GM23248 (cell line): Measurements from ENCODE around the gene SPPL3. TPM values are rescaled to one million over a fixed set of nuclear protein-coding genes. Genes with fewer than 3 reads are reported as not detected.

Experiments
- DNase-seq: peaks from one replicate; pipeline ENCODE4 v3.0.0-alpha.2; 2015
- H2AFZ ChIP-seq: fragments of 200-600 bp; sonication (generic); 2 replicates; pipeline ENCODE4 v1.6.1; 2016; ENCODE audit warnings: antibody characterized with exemption
- H3F3A ChIP-seq: fragments of 200-600 bp; sonication (generic); 2 replicates; pipeline ENCODE4 v1.6.1; 2016; ENCODE audit warnings: mild to moderate bottlenecking, antibody characterized with exemption, mixed run types; ENCODE audit not compliant: insufficient read depth
- H3K27ac ChIP-seq: fragments of 200-600 bp; sonication (generic); 2 replicates; pipeline ENCODE4 v1.5.1; 2016; ENCODE audit warnings: mild to moderate bottlenecking
- H3K27me3 ChIP-seq: fragments of 200-600 bp; sonication (generic); replicated peaks from 2 replicates; pipeline ENCODE4 v1.6.1; 2016; ENCODE audit warnings: mild to moderate bottlenecking; ENCODE audit not compliant: insufficient read depth
- H3K36me3 ChIP-seq: fragments of 200-600 bp; sonication (generic); 2 replicates; pipeline ENCODE4 v1.6.1; 2016; ENCODE audit warnings: low read depth, mild to moderate bottlenecking
- H3K4me1 ChIP-seq: fragments of 200-600 bp; sonication (generic); 2 replicates; pipeline ENCODE4 v1.6.1; 2016; ENCODE audit warnings: mild to moderate bottlenecking; ENCODE audit not compliant: insufficient read depth
- H3K4me2 ChIP-seq: fragments of 200-600 bp; sonication (generic); one replicate; pipeline ENCODE4 v1.6.1; 2016; ENCODE audit warnings: mild to moderate bottlenecking; ENCODE audit not compliant: unreplicated experiment
- H3K4me3 ChIP-seq: fragments of 200-600 bp; sonication (generic); 2 replicates; pipeline ENCODE4 v1.5.1; 2016; ENCODE audit warnings: mild to moderate bottlenecking
- H3K79me2 ChIP-seq: fragments of 200-600 bp; sonication (generic); 2 replicates; pipeline ENCODE4 v1.6.1; 2016; ENCODE audit warnings: mild to moderate bottlenecking; ENCODE audit not compliant: insufficient read depth
- H3K9ac ChIP-seq: fragments of 200-600 bp; sonication (generic); 2 replicates; pipeline ENCODE4 v1.6.1; 2016; ENCODE audit warnings: mild to moderate bottlenecking
- H3K9me2 ChIP-seq: fragments of 200-600 bp; sonication (generic); 2 replicates; pipeline ENCODE4 v1.6.1; 2016; ENCODE audit warnings: mixed run types, mild to moderate bottlenecking, moderate library complexity; ENCODE audit not compliant: insufficient read depth
- H3K9me3 ChIP-seq: fragments of 200-600 bp; sonication (generic); one replicate; pipeline ENCODE4 v1.6.1; 2017; ENCODE audit warnings: low read depth
- H4K20me1 ChIP-seq: fragments of 200-600 bp; sonication (generic); 2 replicates; pipeline ENCODE4 v1.6.0; 2016; ENCODE audit not compliant: insufficient read depth
- EZH2 ChIP-seq: fragments of 200-600 bp; sonication (generic); IDR thresholded peaks from 2 replicates; pipeline ENCODE4 v1.6.1; 2018; ENCODE audit warnings: antibody characterized with exemption, mild to moderate bottlenecking; ENCODE audit not compliant: insufficient read depth, poor library complexity, severe bottlenecking
- EZH2phosphoT487 ChIP-seq: fragments of 200-600 bp; sonication (generic); IDR thresholded peaks from 2 replicates; pipeline ENCODE4 v1.6.1; 2018; ENCODE audit warnings: antibody characterized with exemption, moderate library complexity, mild to moderate bottlenecking, low read depth; ENCODE audit not compliant: insufficient read depth
- WGBS, 2 experiments: methylation state at CpG; one replicate each; pipeline ENCODE4 v1.1.6; 2015 to 2017; ENCODE audit warnings: low lambda C conversion rate in 2 of 2, low coverage in 1 of 2; ENCODE audit errors: missing lambda C conversion rate in 2 of 2; 5-methylcytosine and 5-hydroxymethylcytosine counted together
- in situ Hi-C: fragments of 300-500 bp; cut with MboI; formaldehyde crosslinking; loops from 2 replicates; pipeline ENCODE4 v1.15.0; 2020
- polyA plus RNA-seq: library from polyadenylated mRNA; unstranded; fragments of >200 nt; fragmentation: Nextera tagmentation; extraction: Ambion mirVana; gene quantifications from 2 replicates; pipeline ENCODE4 v1.2.1, GENCODE V29; 2016
- total RNA-seq: library from RNA; depleted of rRNA; stranded (reverse); fragments of >200 nt; shearing (Covaris generic); gene quantifications from 2 replicates; pipeline ENCODE4 v1.2.3, GENCODE V29; 2014

Gene SPPL3
- total and polyA plus RNA-seq, 2 experiments from 2014 or later: 8.1 to 24.8 TPM

DNA sequence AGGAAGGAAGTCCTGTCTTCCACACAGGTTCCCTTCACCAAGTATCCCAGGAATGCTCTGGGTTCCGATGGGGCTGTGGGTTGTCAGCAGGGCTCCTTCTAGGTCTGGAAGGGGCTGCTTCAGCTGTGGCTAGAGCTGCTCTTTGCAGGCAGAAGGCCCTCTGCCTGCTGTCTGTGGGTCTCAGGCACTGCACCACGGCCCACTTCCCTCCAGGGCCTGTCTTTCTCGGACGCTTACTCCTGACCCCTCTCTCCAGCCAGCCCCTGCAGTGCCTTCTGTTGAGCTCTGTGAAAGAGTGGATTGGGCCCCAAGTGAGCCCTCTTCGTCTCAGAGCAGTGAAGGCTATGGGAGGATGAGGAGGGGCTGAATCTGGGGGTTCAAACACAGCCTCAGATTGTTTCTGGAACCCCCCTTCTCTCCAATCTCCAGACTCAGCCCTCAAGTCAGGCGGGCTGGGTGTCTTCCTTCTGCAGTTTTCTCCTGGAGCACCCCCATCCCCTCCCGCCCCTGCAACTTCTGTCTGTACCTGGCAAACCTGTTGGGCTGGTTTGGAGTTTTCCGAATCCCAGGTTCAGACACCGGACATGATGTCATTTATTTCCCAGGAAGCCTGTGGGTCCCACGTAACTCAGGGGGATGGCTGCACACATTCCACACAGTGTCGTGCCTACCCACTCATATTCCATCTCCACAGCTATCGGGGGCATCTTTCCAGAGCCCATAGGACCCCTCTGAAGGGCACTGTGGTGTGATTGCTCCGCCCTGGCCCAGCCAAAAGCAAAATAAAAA, 24.9 kb upstream of the SPPL3 start:
- Histone ChIP-seq H2AFZ (no peak overlapping the region), H3K4me1 (no peaks in the 10 kb centered on the region), H3K4me2 (no peak overlapping the region), H3K9me3 (no peaks in the 10 kb centered on the region), H4K20me1 (no peaks in the 10 kb centered on the region), H3K27me3 (no peaks in the 10 kb centered on the region), H3K27ac (no peak overlapping the region), H3K79me2 (no peaks in the 10 kb centered on the region), H3F3A (no peaks in the 10 kb centered on the region), H3K9me2 (no peaks in the 10 kb centered on the region), H3K4me3 (no peak overlapping the region), H3K36me3 (no peaks in the 10 kb centered on the region), H3K9ac (no peak overlapping the region)
- WGBS, 2 experiments: 39 to 43% methylated on average over 12 to 13 of the region's 13 CpGs
- in situ Hi-C loops: no loop called here
- TF ChIP-seq EZH2phosphoT487 (no peak), EZH2 (no peak)
- no peak for DNase-seq

DNA sequence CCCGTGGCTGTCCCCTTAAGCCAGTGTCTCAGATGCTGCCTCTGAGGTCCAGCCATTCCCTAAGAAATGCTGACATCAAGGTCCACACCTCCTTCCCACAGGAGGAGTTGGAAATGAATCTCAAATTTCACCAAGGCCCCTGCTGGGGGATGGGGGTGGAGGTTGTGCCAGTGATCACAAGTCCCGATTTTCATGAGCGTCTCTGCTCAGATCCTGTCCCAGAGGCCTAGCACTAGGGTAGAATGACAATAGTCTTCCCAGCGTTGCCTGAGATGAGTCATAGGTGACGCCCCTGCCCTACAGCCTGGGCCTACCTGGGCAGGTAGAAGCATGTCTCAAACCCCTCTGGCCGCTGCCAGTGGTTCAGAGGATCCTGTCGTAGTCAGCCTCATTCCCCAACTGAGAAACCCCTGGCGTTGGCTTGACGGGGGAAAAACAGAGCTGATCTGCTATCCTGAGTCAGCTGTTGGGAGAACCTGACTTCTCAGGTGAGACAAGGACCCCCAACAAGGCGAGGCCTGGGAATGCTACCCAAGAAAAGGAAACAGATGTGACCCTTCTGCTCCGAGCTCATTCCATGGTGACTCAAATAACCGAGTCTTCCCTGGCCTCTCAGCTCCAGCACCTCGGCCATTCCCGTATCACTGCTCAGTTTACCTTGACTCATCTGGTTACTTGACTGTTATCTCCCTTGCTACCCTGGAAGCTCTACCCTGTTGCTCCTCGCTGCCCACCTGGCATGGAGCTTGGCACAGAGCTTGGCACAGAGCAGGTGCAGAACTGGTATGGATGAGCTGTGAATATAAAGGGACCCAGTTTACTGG, 21.8 kb upstream of the SPPL3 start:
- 52 to 54% methylated on average over 15 of the region's 15 CpGs for WGBS, 2 experiments
- no peaks in the 10 kb centered on the region for H3K9me2 ChIP-seq
- TF ChIP-seq EZH2 (no peak), EZH2phosphoT487 (no peak)
- H3K4me2 ChIP-seq: no peak overlapping the region
- in situ Hi-C loops: no loop called here
- no peak overlapping the region for H3K27ac ChIP-seq
- H3F3A ChIP-seq: no peaks in the 10 kb centered on the region
- no peaks in the 10 kb centered on the region for H4K20me1 ChIP-seq
- no peak for DNase-seq
- no peaks in the 10 kb centered on the region for H3K36me3 ChIP-seq
- H3K4me1 ChIP-seq: no peaks in the 10 kb centered on the region
- no peak overlapping the region for H3K9ac ChIP-seq
- no peak overlapping the region for H3K4me3 ChIP-seq
- no peaks in the 10 kb centered on the region for H3K9me3 ChIP-seq
- H3K27me3 ChIP-seq: no peaks in the 10 kb centered on the region
- no peaks in the 10 kb centered on the region for H3K79me2 ChIP-seq
- H2AFZ ChIP-seq: no peak overlapping the region

DNA sequence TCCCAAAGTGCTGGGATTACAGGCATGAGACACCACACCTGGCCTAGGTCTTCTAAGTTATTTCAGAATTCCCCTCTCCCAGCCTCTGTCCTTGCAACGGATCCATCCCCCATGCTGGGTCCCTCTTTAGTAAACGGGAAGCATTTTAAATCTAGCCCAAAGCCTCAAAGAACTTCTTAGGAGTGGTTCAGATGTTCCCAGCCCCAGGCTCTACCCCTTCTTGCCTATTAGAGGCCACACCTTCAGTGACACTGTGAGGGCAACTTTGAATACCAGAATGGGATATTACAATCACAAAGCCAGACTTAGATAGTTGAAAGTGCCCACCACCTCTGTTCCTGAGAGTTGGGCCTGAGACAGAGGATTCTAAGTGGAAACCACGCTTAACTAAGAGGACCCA, 18.1 kb upstream of the SPPL3 start:
- Histone ChIP-seq H3K4me1 (no peaks in the 10 kb centered on the region), H4K20me1 (no peaks in the 10 kb centered on the region), H3K9me2 (no peaks in the 10 kb centered on the region), H3K4me3 (no peak overlapping the region), H3K4me2 (no peak overlapping the region), H3K27me3 (no peaks in the 10 kb centered on the region), H3K36me3 (no peaks in the 10 kb centered on the region), H2AFZ (no peak overlapping the region), H3K9ac (no peak overlapping the region), H3K9me3 (peaks cover 5% of the 10 kb centered on the region), H3F3A (no peaks in the 10 kb centered on the region), H3K79me2 (no peaks in the 10 kb centered on the region), H3K27ac (no peak overlapping the region)
- WGBS, 2 experiments: 41% methylated on average over 3 of the region's 3 CpGs
- no peak for DNase-seq
- in situ Hi-C loops: no loop called here
- no peak for TF ChIP-seq EZH2phosphoT487
- no peak for TF ChIP-seq EZH2

DNA sequence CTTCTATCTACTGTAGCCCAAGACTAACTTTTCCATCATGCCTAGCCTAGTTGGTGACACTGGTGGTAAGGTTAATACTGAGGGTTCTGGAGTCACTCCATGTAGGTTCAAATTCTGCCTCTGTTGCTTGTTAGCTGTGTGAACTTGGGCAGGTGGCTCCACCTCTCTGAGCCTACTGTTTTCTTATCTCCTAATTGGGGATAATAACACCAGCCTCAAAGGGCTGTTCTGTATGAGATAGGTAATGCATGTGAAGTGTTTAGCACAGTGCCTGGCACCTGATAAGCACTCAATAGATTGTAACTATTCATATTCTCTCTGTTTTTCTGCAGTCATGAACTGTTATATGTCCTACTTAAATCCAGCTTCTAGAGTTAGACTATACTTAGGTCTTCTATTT, 17.5 kb upstream of the SPPL3 start:
- DNase-seq: no peak
- Histone ChIP-seq H3K4me1 (no peaks in the 10 kb centered on the region), H3K27me3 (no peaks in the 10 kb centered on the region), H2AFZ (no peak overlapping the region), H3K27ac (no peak overlapping the region), H3K36me3 (no peaks in the 10 kb centered on the region), H3F3A (no peaks in the 10 kb centered on the region), H3K9ac (no peak overlapping the region), H3K4me2 (no peak overlapping the region), H4K20me1 (no peaks in the 10 kb centered on the region), H3K9me2 (no peaks in the 10 kb centered on the region), H3K4me3 (no peak overlapping the region), H3K9me3 (peaks cover 5% of the 10 kb centered on the region), H3K79me2 (no peaks in the 10 kb centered on the region)
- in situ Hi-C loops: no loop called here
- no peak for TF ChIP-seq EZH2
- TF ChIP-seq EZH2phosphoT487: no peak
